HL-60/S4 (cell line): ENCODE data around the gene CHST14.
"Not testable (repeated sequence)": the region's sequence is repeated elsewhere in the genome, so short reads cannot be mapped to it uniquely, and the experiment has no call there.

Experiments
- in situ Hi-C: fragments of 300-500 bp; cut with MboI; formaldehyde crosslinking; loops from 2 replicates; pipeline ENCODE4 v1.14.3; 2022; ENCODE audit warnings: low sequenced_read_pairs

CHST14 gene

DNA sequence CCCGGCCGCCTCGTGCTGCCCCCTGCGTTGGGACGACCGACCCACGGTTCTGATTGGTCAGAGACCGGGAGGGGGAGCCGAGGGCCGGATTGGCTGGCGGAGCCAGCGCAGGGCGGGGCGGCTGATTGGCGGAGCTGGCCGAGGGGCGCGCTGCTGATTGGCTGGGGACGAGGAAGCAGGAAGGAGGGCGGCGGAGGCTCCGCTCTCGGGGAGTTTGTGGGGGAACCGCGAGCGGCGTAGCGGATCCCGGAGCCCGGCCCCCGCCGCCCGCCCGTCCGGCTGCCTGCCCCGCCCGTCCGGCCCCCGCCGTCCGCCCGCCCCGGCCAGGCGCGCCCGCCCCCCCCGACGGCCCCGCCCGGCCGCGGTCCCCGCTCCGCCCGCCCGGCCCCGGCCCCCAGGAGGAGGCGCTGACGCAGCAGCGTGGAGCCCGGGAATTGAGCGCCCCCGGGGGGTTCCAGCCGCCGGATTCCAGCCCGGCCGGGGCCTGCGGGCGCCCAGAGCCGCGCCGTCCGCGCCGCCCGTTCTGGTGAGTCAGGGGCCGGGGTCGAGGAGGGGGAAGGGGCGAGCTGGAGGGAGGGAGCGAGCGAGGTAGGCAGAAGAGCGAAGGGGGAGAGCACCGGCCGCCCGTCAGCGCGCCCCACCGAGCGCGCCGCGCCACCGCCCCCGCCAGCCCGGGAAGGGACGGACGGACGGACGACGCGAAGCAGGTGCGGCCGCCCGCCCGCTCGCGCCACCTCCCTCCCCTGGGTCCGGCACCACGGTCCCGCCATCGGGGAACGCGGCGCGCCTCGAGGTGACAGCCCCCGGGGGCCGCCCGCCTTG lies 29.8 kb upstream of the CHST14 start, which contains the start of gene BAHD1:
BAHD1 (plus strand) TSS at position 211 of the 822 bp plus-strand sequence. CDS start 17,512 bp downstream, outside the sequence.
- in situ Hi-C loops: no loop called here

DNA sequence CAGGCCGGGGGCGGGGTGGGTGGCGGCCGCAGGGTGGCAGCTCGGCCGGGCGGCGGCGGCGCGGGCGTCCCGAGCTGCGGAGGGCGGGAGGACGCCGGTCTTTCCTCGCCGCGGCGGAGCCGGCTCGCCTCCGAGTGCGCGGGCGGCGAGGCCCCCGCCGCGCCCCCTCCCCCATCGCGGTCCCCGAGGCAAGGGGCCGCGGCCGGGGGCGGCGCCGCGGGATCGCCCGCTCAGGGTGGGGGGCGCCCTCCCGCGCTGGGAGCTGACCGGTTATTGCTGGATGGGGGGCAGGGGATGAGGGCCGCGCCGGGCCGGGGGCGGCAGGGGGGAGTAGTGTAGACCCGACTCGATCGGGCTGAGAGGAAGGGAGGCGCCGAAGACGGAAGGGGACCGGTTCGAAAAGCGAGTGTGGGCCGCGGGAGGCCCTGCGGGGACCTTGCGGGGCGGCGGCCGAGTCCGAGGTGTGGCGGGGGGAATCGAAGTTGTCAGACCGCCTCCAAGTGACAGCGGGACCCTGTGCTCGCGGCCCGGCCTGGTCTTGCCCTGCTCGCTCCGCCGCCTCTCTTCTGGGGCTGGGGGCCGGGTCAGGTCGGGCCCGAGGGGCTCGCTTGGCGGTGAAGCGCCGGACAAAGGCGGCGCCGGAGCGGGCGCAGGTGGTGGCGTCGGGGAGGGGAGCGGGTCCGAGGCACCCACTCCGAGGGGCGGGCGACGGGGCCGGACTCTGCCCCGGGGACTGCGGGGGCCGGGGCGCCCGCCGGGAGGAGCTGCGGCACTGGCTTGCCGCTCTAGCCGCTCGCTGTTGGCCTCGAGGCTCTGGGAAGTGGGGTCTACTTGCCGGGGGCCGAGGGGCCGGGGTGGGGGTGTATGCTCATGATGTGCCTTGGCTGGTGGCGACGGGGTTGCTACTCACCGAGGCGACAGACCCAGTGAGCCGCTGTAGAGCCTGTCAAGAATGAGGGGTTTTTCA lies 28.9 kb upstream of the CHST14 start:
- in situ Hi-C loops: no loop called here

DNA sequence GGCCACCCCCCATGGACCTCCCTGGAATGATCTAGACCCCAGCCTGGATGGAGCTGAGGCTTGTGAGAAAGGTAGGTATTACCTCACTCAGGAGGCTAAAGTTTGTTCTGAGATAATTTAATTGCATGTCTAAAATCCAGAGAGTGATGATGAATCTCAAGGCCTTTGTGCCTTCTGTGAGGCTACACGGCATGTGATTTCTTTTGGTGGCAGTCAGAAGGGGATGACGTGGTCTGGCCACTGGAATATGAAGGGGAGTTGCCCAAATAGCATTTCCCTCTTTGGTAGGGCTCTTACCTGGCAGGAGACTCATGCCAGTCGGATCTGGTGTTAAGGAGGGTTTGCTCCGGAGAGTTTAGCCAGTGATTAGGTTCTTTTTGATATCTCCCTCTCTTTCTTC lies 27.5 kb upstream of the CHST14 start:
- in situ Hi-C loops: no loop called here

DNA sequence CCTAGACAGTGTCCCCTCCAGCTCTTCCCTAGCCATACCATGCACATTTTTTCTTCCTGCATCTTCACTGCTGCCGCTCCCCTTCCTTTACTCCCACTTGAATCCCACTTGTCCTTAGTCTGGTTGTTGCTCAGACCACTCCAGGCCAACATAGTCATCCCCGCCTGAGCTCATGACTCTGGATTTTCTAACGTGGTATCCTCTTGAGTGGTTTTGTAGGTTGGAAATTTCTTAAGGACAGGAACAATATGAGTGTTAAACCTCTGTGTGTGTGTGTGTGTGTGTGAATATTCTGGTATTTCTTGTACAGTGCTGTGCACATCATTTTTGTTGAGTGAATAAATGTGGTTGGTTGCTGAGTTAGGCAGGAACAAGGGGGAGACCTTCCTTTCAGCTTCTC lies 26.9 kb upstream of the CHST14 start:
- in situ Hi-C loops: no loop called here

DNA sequence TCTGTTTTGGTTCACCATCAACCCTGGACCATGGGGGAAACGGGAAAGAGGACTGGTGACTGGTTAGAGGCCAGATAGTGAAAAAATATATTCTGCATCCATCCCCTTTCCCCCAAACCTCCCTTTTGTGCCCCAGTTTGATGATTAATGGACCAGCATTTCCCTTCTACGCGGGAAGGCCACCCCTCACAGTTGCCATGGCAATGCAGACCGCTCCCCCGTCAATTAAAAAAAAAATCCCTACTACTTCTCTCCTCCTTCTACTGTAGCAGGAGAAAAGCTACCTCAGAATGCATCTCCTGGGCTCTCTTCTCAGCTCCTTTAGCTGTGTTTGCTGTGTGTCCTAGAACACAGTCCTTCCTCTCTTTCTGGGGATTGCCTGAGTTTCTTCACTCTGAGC lies 26.0 kb upstream of the CHST14 start:
- in situ Hi-C loops: no loop called here

DNA sequence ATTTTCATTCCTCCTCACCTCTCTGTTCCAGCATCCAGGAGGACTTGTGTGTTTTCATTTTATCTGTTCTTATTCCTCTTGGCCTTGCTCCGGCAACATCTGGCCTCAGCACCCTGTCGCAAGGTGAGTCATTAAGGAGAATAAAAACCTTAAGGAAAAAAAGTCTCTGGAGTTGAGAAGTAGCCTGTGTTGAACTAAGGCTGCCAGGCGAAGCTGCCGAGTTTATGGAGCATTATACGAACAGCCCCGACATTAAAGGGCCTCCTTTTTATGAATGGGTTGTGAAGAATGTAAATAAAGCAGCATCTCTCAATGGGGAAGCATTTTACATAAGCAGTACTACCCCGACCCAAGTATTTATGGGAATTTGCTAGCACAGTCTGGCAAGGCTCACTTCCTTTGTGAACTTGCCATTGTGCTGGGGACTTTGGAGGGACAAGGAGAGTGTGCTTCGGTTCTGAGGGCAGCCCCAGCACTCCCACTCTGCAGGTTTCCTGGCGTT lies 25.3 kb upstream of the CHST14 start:
- in situ Hi-C loops: no loop called here

DNA sequence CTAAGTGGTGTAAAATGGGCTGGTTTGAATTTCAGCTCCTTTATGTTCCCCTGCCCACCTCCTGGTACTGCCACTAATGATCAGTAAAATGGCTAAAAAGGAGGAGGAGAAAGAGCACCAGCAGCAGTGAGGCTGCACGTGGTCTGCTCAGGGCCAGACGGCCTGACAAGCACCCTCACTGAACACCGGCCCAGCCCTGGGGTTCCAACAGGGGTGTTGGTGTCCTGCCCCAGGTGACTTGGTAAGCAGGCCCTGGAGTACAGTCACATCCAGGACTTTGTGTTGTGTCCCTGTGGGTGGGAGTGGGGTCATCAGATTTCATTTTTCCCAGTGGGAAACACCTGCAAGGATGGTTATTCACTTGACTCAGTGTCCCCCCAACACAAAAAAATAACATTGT lies 24.6 kb upstream of the CHST14 start:
- in situ Hi-C loops: no loop called here

DNA sequence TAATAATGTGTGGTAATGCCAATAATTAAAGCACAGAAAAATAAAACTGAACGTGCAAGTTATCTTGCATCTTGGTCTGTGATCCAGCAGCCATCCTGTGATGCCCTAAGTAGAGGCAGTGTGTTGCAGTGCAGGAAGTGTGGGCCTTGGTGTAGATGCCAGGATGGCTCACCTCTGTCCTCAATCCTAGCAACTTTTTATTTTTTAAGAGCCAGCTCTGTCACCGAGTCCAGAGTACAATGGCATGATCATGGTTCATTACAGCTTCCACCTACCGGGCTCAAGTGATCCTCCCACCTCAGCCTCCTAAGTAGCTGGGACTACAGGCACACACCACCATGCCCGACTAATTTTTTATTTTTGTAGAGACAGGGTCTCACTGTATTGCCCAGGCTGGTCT lies 22.4 kb upstream of the CHST14 start:
- in situ Hi-C loops: no loop called here

DNA sequence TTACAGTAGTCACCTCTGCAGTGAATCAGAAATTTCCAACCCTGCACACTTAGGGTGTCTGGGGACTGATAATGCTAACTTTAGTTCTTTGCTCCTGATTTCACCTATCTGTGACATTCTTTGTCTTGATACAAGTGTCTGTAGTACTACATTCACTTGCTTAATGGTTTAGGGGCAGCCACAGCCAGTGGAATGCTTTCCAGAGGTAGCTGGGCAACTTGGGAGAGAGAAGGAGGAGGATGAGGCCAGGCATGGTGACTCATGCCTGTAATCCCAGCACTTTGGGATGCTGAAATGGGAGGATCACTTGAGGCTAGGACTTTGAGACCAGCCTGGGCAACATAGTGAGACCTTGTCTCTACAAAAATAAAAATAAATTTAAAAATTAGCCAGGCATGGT lies 21.5 kb upstream of the CHST14 start:
- in situ Hi-C loops: no loop called here

DNA sequence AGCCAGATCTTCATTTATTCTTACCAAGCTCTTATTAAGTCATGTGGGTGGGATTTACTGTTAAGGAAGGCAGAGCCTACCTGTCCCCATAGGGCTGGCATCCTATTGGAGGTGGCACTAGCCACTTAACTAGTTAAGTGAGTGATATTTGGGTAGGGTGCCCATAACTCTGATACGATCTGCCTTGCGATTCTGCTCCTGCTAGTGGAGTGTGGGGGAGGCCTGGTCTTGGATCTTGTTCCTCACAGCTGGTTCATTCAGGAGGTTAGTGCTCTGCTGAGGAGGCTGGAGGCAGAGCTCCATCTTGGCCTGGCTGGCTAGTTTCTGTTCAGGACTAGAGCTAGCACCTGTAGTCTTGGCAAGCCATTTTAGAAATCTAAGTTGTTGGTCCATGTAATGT lies 20.7 kb upstream of the CHST14 start:
- in situ Hi-C loops: no loop called here

DNA sequence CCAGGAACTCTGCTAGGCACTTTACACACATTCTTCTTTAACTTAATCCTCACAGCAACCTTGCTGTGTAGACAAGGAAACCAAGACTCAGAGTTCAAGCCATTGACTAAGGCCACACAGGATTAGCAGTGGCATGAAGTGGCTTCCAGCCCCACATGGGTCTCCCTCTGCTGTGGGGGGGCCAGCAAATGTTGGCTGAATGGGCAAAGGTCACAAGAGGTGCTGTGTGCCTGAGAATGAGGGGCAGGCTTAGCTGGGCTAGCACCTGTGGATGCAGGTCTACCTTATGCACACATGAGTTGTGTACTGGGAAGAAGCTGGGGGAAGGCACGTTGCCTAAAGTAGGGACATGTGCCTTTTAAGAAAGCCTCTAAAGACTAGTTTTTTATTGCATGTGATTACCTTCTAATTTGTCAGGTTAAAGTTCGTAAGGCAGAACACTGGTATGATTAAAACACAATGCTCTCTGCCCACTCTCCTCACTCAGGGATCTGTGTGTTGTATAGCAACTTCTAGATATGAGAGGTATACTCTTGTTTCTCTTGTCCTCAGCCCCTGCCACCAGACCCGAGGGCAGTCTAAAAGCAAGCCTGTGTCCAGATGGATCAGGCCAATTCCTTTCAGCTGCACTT lies 19.1 kb upstream of the CHST14 start:
- in situ Hi-C loops: no loop called here

DNA sequence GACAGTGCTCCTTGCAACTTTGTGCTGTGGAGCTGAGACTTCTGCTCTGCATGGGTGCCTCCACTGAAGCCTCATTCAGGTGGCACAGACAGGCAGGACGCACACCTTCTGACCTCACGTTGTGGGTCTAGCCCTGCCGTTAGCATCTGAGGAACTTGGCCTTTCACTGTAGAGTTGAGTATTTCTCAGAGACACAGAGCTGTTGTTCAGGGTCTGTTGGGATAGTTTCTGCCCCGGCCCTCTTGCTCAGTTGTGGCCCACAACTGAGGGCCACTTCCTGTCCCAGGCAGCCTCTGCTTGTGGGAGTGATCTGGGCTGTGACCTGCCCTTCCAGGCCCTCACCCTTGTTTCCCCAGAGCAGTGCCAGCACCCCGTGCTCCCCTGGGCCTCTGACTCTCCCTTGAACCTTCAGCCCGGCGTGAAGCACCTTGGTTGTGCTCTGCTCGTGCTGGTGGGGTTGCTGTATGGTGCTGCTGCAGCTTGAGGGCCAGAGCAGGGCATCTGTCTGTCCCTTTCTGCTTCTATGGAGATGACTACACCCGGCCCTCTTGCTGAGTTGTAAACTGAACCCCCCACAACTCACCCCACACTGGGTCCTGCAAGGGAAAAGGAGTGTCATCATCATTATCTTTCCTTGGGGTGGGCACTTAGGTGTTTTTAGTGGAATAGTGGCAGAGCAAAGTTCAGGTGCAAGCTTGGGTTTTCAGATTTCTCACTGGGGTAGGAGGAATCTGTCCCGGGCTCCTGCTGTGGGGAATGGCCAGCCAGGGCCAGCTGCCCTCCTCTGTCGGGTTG lies 18.3 kb upstream of the CHST14 start:
- in situ Hi-C loops: no loop called here

DNA sequence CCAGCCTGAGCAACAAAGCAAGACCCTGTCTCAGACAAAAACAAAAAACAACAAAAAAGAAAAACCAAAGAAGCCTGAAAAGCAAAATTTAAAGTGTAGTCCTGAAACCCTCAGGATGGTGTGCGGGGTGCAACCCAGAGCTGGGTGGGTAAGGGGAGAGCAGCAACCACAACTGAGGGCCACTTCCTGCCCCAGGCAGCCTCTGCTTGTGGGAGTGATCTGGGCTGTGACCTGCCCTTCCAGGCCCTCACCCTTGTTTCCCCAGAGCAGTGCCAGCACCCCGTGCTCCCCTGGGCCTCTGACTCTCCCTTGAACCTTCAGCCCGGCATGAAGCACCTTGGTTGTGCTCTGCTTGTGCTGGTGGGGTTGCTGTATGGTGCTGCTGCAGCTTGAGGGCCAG lies 16.8 kb upstream of the CHST14 start:
- in situ Hi-C loops: not testable (repeated sequence)

DNA sequence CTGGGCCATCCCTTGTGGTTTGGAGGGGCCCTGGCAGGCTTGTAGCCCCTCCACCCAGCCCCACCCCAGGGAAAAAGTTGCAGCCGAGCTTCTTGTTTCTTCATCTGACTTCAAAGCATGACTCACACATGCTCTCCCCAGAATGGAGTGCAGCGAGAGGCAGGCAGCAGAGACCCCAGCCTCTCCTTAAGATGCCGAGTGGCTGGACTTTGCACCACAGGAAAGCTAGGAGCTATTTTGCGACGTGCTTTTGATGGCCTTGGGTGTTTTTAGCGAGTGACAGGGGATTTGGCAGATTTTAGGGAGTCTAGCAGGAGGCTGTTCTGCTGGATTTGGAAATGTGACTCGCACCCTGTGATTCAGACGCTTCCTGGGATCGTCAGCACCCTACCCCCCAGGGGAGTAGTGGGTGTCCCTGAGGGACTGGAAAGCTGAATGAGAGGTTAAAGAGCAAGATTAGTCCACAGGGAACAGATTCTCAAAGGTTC lies 15.8 kb upstream of the CHST14 start:
- in situ Hi-C loops: no loop called here

DNA sequence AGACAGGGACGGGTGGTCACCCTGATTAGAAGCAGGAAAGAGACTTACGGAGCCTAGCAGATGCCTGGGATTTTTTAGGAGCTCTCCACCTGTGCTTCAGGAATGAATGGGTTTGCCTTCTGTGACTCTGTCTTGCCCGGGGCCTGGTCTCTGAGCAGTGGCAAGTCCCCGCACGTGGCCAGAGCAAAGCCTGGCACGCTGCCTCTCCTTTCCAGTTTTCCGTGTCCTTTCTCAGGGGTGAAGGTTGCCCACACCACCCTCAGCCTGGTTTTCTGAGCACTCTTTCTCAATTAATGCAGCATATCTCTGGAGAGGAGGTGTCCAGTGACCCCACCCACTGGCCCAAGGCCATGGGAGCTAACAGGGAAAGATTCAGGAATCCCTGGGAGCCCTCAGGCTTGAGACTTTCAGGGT lies 14.5 kb upstream of the CHST14 start:
- in situ Hi-C loops: no loop called here

DNA sequence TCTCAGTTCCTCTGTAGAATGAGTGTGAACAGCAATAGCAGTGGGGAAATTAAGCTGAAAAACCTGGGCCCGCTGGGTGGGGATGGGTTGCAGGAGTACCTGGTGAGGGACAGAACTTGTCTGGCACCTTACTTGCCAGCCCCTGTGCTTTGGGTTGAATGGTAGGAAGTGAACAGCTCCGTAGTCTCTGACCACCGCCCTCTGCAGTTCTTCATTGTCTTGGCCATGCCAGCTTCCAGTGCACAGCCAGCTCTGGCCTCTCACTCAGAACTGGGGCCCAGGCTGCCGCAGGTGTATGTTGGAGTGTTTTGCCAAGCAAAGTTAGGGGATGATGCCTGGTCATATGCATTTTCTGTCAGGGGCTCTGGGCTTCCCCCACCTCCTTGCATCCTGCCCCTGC lies 14.0 kb upstream of the CHST14 start:
- in situ Hi-C loops: no loop called here

DNA sequence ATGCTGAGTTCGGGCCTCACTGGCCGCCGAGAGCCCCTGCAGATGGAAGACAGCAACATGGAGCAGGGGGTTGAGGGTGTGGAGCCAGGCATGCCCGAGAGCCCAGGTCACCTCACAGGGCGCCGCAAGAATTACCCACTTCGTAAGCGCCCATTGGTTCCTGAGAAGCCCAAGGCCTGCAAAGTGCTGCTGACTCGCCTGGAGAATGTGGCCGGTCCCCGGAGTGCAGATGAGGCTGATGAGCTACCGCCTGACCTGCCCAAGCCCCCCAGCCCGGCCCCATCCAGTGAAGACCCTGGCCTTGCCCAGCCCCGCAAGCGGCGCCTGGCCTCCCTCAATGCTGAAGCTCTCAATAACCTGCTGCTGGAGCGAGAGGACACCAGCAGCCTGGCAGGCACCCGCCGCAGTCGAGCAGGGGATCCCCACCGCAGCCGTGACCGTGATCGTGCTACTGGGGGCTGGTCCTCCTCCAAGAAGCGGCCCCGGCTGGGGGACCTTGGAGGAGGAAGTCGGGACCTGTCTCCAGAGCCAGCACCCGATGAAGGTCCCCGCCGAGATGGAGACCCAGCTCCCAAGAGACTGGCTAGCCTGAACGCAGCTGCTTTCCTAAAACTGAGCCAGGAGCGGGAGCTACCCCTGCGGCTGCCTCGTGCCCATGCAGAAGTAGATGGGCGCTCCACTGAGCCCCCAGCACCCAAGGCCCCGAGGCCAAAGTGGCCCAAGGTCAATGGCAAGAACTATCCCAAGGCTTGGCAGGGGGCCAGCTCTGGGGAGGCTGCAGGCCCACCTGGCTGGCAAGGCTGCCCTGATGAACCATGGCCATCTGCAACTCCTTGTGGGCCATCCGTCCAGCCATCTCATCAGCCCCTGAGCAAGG lies 12.1 kb upstream of the CHST14 start:
- in situ Hi-C loops: no loop called here

DNA sequence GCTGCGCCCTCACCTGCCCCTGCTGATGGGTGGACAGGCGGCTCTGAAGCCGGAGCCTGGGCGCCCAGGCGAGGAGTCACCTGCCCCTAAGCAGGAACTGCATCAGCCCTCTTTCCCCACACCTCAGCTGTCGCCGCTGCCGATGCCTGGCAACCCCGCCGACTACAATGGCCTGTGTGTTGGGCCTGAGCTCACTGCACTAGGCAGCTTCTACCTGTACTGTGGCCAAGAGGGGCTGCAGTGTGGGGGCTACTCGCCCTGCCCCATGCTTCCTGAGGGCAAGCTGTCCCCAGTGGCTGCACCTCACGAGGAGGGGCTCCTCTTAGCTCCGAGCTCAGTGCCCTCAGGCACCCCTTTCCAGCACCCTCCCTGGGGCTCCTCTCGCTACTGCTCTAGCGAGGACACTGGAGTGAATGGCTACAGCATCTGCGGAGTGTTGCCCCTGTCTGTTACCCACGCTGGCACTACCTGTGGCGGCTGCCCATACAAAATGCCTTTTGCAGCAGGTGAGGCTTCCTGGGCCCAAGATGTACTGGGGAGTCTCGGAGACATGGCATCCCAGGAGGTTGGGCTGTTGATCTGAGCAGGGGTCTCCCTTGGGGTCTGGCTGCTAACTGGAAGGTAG lies 11.3 kb upstream of the CHST14 start:
- in situ Hi-C loops: no loop called here

DNA sequence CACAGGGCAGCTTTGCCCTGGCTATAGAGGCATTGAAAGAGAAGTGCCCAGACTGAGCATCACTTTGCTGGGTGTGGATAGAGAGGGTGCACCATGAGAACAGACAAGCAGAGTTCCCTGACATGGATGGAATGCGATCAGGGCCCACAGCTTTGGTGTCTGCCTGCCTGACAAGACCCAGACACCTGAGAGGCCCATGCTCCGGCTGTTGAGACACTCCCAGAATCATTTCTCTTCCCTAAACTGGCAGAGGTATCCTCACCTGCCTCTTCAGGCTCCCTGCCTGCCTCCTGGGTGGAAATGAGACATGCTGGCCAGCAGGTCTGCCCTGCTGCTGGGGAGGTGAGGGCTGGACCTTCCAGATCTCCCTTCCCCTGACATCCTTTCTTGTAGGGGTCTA lies 10.4 kb upstream of the CHST14 start:
- in situ Hi-C loops: no loop called here
